HepG2 (cell line): Measurements from ENCODE around the gene ARL2. TPM values are rescaled to one million over a fixed set of nuclear protein-coding genes. Genes with fewer than 3 reads are reported as not detected.

Source experiments
- ZNF232 ChIP-seq: sonication (generic); formaldehyde crosslinking; IDR thresholded peaks from 2 replicates; pipeline ENCODE4 v1.4.0; 2020; ENCODE audit warnings: missing genetic modification reagents, borderline replicate concordance
- ZNF747 ChIP-seq: sonication (generic); formaldehyde crosslinking; IDR thresholded peaks from 2 replicates; pipeline ENCODE4 v1.8.1; 2023; ENCODE audit warnings: missing genetic modification reagents, mild to moderate bottlenecking, borderline replicate concordance
- ZNF788 ChIP-seq: sonication (generic); formaldehyde crosslinking; IDR thresholded peaks from 2 replicates; pipeline ENCODE4 v1.5.0; 2020; ENCODE audit warnings: mild to moderate bottlenecking, missing genetic modification reagents, borderline replicate concordance
- polyA plus RNA-seq, 8 experiments: library from polyadenylated mRNA; depleted of rRNA in 3 of 8; stranded (reverse) in 7 of 8; unstranded in 1 of 8; fragments of >200 nt; fragmentation: Illumina TruSeq in 4 of 8; extraction: Trizol in 4 of 8; gene quantifications; 2 replicates each; pipeline versions ENCODE4 v1.2.1 to v1.2.3, GENCODE V29; 2011 to 2016; ENCODE audit warnings: low read depth in 4 of 8, missing spikeins in 1 of 8, mixed read lengths in 1 of 8; ENCODE audit not compliant: insufficient read depth in 1 of 8
- total RNA-seq, 5 experiments: library from RNA; depleted of rRNA; stranded (reverse); fragments of >200 nt; fragmentation: Illumina TruSeq; extraction: Trizol; gene quantifications; 2 replicates each; pipeline ENCODE4 v1.2.3, GENCODE V29; 2016; ENCODE audit warnings: low read depth in 1 of 5
- TF ChIP-seq, protein P1 (sequence below), 2 experiments: fragments of 450-650 bp in 1 of 2; sonication (generic) in 1 of 2; formaldehyde crosslinking in 1 of 2; IDR thresholded peaks; 2 replicates each; pipeline versions ENCODE4 v1.6.1 to v1.8.0; 2016 to 2022; ENCODE audit warnings: antibody characterized with exemption in 1 of 2, mild to moderate bottlenecking in 1 of 2, missing genetic modification reagents in 1 of 2
- TF ChIP-seq, protein P2 (sequence below): sonication (generic); formaldehyde crosslinking; IDR thresholded peaks from 2 replicates; pipeline ENCODE4 v1.4.0; 2020; ENCODE audit warnings: missing genetic modification reagents
- TF ChIP-seq, protein P3 (sequence below): sonication (generic); formaldehyde crosslinking; IDR thresholded peaks from 2 replicates; pipeline ENCODE4 v1.4.0; 2020; ENCODE audit warnings: low read depth, missing genetic modification reagents
- TF ChIP-seq, protein P4 (sequence below): IDR thresholded peaks from 2 replicates; pipeline ENCODE4 v1.6.1; 2018; ENCODE audit warnings: missing genetic modification reagents, mild to moderate bottlenecking, missing compliant biosample characterization

ARL2 gene
- total and polyA plus RNA-seq, 2 of the 13 experiments (the other 11 are each of a cell fraction or from before 2014, with no cell fraction given): 82.9 to 84.4 TPM

DNA sequence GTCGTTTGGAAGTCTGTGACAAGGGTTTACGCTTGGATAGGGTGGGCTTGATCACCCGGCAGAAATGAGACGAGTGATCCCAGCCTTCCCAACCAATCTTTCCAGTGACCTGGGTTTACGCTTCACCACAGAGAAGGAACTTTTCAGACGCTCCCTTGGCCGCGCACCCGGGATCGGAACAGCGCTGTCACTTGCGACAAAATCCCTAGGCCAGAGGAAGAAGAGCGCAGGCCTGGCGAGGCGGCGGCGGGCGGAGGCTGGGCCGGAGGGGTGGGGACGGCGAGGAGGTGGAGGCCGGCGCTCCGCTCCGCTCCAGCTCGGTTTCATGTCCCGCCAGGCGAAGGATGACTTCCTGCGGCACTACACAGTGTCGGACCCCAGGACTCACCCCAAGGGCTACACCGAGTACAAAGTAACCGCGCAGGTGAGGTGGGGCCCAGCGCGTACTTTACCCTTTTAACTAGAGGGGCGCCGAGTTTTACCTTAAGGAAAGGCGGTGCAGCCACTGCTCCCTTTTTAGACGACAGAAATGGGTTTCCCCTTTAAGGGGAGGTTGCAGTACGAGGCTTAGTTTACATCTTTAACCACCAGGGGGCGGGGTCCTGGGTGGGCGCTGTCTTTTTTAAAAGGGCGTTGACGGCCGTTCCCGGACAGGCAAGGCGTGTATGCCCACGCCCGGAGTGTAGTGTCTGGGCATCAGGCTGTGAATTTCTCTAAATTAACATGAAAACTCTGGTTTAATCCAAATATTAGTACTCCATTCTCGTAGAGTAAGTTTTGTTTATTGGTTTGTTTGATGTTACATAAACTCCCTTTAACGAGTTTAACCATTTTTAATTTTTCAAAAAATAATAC is 13.5 kb downstream of the ARL2 start, which contains the start of gene SNX15 (continued):
- TF ChIP-seq, protein P1, sequence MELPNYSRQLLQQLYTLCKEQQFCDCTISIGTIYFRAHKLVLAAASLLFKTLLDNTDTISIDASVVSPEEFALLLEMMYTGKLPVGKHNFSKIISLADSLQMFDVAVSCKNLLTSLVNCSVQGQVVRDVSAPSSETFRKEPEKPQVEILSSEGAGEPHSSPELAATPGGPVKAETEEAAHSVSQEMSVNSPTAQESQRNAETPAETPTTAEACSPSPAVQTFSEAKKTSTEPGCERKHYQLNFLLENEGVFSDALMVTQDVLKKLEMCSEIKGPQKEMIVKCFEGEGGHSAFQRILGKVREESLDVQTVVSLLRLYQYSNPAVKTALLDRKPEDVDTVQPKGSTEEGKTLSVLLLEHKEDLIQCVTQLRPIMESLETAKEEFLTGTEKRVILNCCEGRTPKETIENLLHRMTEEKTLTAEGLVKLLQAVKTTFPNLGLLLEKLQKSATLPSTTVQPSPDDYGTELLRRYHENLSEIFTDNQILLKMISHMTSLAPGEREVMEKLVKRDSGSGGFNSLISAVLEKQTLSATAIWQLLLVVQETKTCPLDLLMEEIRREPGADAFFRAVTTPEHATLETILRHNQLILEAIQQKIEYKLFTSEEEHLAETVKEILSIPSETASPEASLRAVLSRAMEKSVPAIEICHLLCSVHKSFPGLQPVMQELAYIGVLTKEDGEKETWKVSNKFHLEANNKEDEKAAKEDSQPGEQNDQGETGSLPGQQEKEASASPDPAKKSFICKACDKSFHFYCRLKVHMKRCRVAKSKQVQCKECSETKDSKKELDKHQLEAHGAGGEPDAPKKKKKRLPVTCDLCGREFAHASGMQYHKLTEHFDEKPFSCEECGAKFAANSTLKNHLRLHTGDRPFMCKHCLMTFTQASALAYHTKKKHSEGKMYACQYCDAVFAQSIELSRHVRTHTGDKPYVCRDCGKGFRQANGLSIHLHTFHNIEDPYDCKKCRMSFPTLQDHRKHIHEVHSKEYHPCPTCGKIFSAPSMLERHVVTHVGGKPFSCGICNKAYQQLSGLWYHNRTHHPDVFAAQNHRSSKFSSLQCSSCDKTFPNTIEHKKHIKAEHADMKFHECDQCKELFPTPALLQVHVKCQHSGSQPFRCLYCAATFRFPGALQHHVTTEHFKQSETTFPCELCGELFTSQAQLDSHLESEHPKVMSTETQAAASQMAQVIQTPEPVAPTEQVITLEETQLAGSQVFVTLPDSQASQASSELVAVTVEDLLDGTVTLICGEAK (IDR thresholded peaks at IDR 0.05): no peak
- TF ChIP-seq, protein P1 (CRISPR knock-in tag; IDR thresholded peaks at IDR 0.05): peak; percentile 91
- TF ChIP-seq, protein P2, sequence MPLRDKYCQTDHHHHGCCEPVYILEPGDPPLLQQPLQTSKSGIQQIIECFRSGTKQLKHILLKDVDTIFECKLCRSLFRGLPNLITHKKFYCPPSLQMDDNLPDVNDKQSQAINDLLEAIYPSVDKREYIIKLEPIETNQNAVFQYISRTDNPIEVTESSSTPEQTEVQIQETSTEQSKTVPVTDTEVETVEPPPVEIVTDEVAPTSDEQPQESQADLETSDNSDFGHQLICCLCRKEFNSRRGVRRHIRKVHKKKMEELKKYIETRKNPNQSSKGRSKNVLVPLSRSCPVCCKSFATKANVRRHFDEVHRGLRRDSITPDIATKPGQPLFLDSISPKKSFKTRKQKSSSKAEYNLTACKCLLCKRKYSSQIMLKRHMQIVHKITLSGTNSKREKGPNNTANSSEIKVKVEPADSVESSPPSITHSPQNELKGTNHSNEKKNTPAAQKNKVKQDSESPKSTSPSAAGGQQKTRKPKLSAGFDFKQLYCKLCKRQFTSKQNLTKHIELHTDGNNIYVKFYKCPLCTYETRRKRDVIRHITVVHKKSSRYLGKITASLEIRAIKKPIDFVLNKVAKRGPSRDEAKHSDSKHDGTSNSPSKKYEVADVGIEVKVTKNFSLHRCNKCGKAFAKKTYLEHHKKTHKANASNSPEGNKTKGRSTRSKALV (CRISPR knock-in tag): 0 out of 2 replicates have a peak, but pooled peaks have one; percentile 36
- TF ChIP-seq, protein P3, sequence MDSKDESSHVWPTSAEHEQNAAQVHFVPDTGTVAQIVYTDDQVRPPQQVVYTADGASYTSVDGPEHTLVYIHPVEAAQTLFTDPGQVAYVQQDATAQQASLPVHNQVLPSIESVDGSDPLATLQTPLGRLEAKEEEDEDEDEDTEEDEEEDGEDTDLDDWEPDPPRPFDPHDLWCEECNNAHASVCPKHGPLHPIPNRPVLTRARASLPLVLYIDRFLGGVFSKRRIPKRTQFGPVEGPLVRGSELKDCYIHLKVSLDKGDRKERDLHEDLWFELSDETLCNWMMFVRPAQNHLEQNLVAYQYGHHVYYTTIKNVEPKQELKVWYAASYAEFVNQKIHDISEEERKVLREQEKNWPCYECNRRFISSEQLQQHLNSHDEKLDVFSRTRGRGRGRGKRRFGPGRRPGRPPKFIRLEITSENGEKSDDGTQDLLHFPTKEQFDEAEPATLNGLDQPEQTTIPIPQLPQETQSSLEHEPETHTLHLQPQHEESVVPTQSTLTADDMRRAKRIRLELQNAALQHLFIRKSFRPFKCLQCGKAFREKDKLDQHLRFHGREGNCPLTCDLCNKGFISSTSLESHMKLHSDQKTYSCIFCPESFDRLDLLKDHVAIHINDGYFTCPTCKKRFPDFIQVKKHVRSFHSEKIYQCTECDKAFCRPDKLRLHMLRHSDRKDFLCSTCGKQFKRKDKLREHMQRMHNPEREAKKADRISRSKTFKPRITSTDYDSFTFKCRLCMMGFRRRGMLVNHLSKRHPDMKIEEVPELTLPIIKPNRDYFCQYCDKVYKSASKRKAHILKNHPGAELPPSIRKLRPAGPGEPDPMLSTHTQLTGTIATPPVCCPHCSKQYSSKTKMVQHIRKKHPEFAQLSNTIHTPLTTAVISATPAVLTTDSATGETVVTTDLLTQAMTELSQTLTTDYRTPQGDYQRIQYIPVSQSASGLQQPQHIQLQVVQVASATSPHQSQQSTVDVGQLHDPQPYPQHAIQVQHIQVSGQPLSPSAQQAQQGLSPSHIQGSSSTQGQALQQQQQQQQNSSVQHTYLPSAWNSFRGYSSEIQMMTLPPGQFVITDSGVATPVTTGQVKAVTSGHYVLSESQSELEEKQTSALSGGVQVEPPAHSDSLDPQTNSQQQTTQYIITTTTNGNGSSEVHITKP (CRISPR knock-in tag): no peak
- TF ChIP-seq ZNF747 (CRISPR knock-in tag): no peak
- TF ChIP-seq ZNF788: peak; percentile 59; the same call in 1 of the 2 replicates
- peak; percentile 83; the same call in 1 of the 2 replicates for TF ChIP-seq ZNF232 (CRISPR knock-in tag)
- TF ChIP-seq, protein P4, sequence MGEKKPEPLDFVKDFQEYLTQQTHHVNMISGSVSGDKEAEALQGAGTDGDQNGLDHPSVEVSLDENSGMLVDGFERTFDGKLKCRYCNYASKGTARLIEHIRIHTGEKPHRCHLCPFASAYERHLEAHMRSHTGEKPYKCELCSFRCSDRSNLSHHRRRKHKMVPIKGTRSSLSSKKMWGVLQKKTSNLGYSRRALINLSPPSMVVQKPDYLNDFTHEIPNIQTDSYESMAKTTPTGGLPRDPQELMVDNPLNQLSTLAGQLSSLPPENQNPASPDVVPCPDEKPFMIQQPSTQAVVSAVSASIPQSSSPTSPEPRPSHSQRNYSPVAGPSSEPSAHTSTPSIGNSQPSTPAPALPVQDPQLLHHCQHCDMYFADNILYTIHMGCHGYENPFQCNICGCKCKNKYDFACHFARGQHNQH (CRISPR knock-in tag): peak; percentile 59; the same call in 1 of the 2 replicates
